ENCODE results near the gene CHCHD4. TPM values are rescaled to one million over a fixed set of nuclear protein-coding genes. Genes with fewer than 3 reads are reported as not detected.

The CHCHD4 gene
- total and polyA plus RNA-seq, 2 of the 13 experiments (the other 11 are each of a cell fraction or from before 2014, with no cell fraction given): 15.8 to 24.1 TPM

GRCh38 chr3:14121859-14122258, 2.8 kb downstream of the CHCHD4 start:
- TF ChIP-seq DNMT1 (CRISPR knock-in tag; IDR thresholded peaks at IDR 0.05) (no peak), HNRNPLL (IDR thresholded peaks at IDR 0.05; ENCODE audit: low read depth, low read length, poor library complexity, severe bottlenecking) (no peak), THAP8 (CRISPR knock-in tag; IDR thresholded peaks at IDR 0.05; ENCODE audit: borderline replicate concordance) (no peak), ARID2 (CRISPR knock-in tag; IDR thresholded peaks at IDR 0.05; ENCODE audit: borderline replicate concordance) (no peak), ATF7 (IDR thresholded peaks at IDR 0.05) (no peak), ATF7 (CRISPR knock-in tag; IDR thresholded peaks at IDR 0.05) (no peak), MATR3 (CRISPR knock-in tag; IDR thresholded peaks at IDR 0.05) (no peak), ZNF180 (CRISPR knock-in tag; IDR thresholded peaks at IDR 0.05; ENCODE audit: borderline replicate concordance, low read depth) (no peak), CREBL2 (CRISPR knock-in tag; IDR thresholded peaks at IDR 0.05; ENCODE audit: borderline replicate concordance) (no peak), ZNF616 (CRISPR knock-in tag; IDR thresholded peaks at IDR 0.05; ENCODE audit: low read depth) (no peak), ZNF609 (CRISPR knock-in tag; IDR thresholded peaks at IDR 0.05; ENCODE audit: borderline replicate concordance) (no peak), TOPORS (CRISPR knock-in tag; IDR thresholded peaks at IDR 0.05) (no peak), ZNF605 (CRISPR knock-in tag; IDR thresholded peaks at IDR 0.05) (no peak), ZNF841 (CRISPR knock-in tag; IDR thresholded peaks at IDR 0.05; ENCODE audit: borderline replicate concordance) (no peak), DZIP1 (CRISPR knock-in tag; IDR thresholded peaks at IDR 0.05) (no peak), POLR2AphosphoS2 (IDR thresholded peaks at IDR 0.05; ENCODE audit: low read depth, low read length) (no peak), ZNF577 (CRISPR knock-in tag; IDR thresholded peaks at IDR 0.05; ENCODE audit: borderline replicate concordance, low read depth) (no peak), PAWR (CRISPR knock-in tag; IDR thresholded peaks at IDR 0.05; ENCODE audit: borderline replicate concordance) (no peak)
- CTCF ChIA-PET (ENCODE audit: low intra/inter-chr PET ratio, low total read pairs): no interaction called here

More at GRCh38 chr3:14121859-14122258, 2.8 kb downstream of the CHCHD4 start:
- Histone ChIP-seq H3K79me2 (ENCODE audit: insufficient read depth, low read length) (peaks cover 49% of the 10 kb centered on the region), H3K36me3 (replicated peaks in 1 of 2; ENCODE audit: control insufficient read depth in 1 of 2, insufficient read depth in 2 of 2, low read length in 2 of 2) (peaks cover 1 to 8% of the 10 kb centered on the region in 2 experiments; a peak in 2 of 5 replicates), H3K27ac (ENCODE audit: extremely low read length, insufficient read depth, low read length) (no peak overlapping the region), H3K4me1 (ENCODE audit: insufficient read depth, low read length) (peaks cover 75% of the 10 kb centered on the region), H3K4me2 (ENCODE audit: low read depth, low read length) (no peak overlapping the region), H3K27me3 (ENCODE audit: control insufficient read depth in 1 of 2, insufficient read depth in 2 of 2, low read length in 2 of 2) (no peaks in the 10 kb centered on the region; a peak in 1 of 5 replicates), H3K4me3 (replicated peaks in 1 of 3; ENCODE audit: insufficient read depth in 1 of 3, low read depth in 2 of 3, low read length in 3 of 3) (no peak overlapping the region), H3K9ac (ENCODE audit: insufficient read depth, low read depth, low read length) (no peak overlapping the region), H2AFZ (ENCODE audit: low read length) (no peak overlapping the region), H3K9me3 (ENCODE audit: low read length) (no peaks in the 10 kb centered on the region), H4K20me1 (ENCODE audit: insufficient read depth, low read length) (peaks cover 8% of the 10 kb centered on the region)
- WGBS (ENCODE audit: low lambda C conversion rate): 96% methylated on average over 5 of the region's 5 CpGs
- ATAC-seq (no peak), FAIRE-seq (no peak), DNase-seq (ENCODE audit: low spot score) (no peak)
- POLR2A ChIA-PET: no interaction called here
- intact Hi-C loops (cut with micrococcal nuclease; ENCODE audit: unreplicated experiment) (no loop called here), in situ Hi-C loops (cut with HindIII; ENCODE audit: extremely low pct_ligation_motif_present, low pct_unique_long_range_greater_than_20kb) (no loop called here)
- BruUV-seq (replicated peaks): no TSS peak
